ENCODE data around the gene COX6B1. TPM values are rescaled to one million over a fixed set of nuclear protein-coding genes. Genes with fewer than 3 reads are reported as not detected.

The COX6B1 gene
- total RNA-seq, 6 experiments from 2014 or later, result 375 to 463 (median 413) TPM

DNA sequence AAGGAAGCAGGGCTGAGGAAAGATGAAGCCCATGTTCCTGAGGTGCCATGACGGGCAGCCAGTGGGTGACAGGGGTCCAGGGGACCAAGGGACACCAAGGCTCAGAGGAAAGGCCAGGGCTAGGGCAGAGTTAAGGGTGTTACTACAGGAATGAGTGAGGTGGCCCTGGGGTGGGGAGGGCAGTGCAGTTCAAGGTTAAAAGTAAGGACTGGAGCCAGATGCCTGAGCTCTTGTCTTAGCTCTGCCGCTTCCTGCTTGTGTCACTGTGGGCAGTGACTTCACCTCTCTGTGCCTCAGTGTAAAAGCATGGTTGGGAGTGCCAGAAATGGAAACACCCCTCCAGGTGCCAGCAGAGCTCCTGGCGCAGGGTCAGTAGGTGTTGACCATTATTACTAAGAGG is 11.5 kb upstream of the COX6B1 start:
- DNase-seq, result no peak
- Mint-ChIP-seq H3K27ac (no peak overlapping the region), H3K27me3 (ENCODE audit: insufficient read depth) (0 out of 2 replicates have a peak, but pooled peaks cover 3% of the 10 kb centered on the region), H3K4me1 (ENCODE audit: low read depth) (peaks cover 7% of the 10 kb centered on the region), H3K9me3 (no peaks in the 10 kb centered on the region), H3K4me3 (no peak overlapping the region), H3K36me3 (ENCODE audit: low read depth) (peaks cover 28% of the 10 kb centered on the region)
- no peak for TF ChIP-seq CTCF (IDR thresholded peaks at IDR 0.05)

- TF ChIP-seq CTCF (IDR thresholded peaks at IDR 0.05), result no peak
- H3K36me3 Mint-ChIP-seq (ENCODE audit: low read depth), result peaks cover 23% of the 10 kb centered on the region
- peaks cover 7% of the 10 kb centered on the region; the same call in 1 of the 2 replicates for H3K4me1 Mint-ChIP-seq (ENCODE audit: low read depth)
- H3K27me3 Mint-ChIP-seq (ENCODE audit: insufficient read depth), result 0 out of 2 replicates have a peak, but pooled peaks cover 3% of the 10 kb centered on the region
- H3K9me3 Mint-ChIP-seq, result no peaks in the 10 kb centered on the region
- no peak overlapping the region for H3K4me3 Mint-ChIP-seq
- H3K27ac Mint-ChIP-seq, result no peak overlapping the region
- no peak for DNase-seq
Measured at GRCh38 chr19:35637165-35637564, 11.0 kb upstream of the COX6B1 start.

DNA sequence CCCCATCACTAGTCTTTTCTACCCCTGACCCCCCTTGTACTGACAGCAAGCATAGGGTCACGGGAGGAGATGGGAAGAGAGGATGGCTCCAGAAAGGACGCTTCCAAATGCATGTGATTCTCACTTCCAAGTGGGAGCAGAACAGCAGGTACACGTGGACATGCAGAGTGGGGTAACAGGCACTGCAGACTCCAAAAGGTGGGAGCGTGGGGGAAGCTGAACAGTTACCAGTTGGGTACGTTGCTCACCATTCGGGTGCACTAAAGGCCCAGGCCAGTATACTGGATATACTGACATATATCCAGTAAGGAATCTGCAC is 8.8 kb upstream of the COX6B1 start:
- Mint-ChIP-seq H3K36me3 (ENCODE audit: low read depth) (peaks cover 13% of the 10 kb centered on the region), H3K27me3 (ENCODE audit: insufficient read depth) (0 out of 2 replicates have a peak, but pooled peaks cover 3% of the 10 kb centered on the region), H3K4me3 (no peak overlapping the region)

GRCh38 chr19:35639863-35640262 is 8.3 kb upstream of the COX6B1 start:
- DNase-seq, result no peak
- Mint-ChIP-seq H3K36me3 (ENCODE audit: low read depth) (peaks cover 13% of the 10 kb centered on the region), H3K4me3 (no peak overlapping the region), H3K9me3 (no peaks in the 10 kb centered on the region), H3K27ac (no peak overlapping the region), H3K27me3 (ENCODE audit: insufficient read depth) (0 out of 2 replicates have a peak, but pooled peaks cover 3% of the 10 kb centered on the region), H3K4me1 (ENCODE audit: low read depth) (peaks cover 13% of the 10 kb centered on the region)
- TF ChIP-seq CTCF (IDR thresholded peaks at IDR 0.05), result no peak

More for the DNA sequence above, 8.8 kb upstream of the COX6B1 start:
- no peak for DNase-seq
- Mint-ChIP-seq H3K27ac (no peak overlapping the region), H3K9me3 (no peaks in the 10 kb centered on the region), H3K4me1 (ENCODE audit: low read depth) (peaks cover 7% of the 10 kb centered on the region; the same call in 1 of the 2 replicates)
- TF ChIP-seq CTCF (IDR thresholded peaks at IDR 0.05), result no peak

GRCh38 chr19:35641515-35642151 is 6.5 kb upstream of the COX6B1 start, which contains the start of gene ETV2:
ETV2 (plus strand) TSS chr19:35641745; CDS start chr19:35642461, 716 bp downstream.
- Mint-ChIP-seq H3K27me3 (ENCODE audit: insufficient read depth) (0 out of 2 replicates have a peak, but pooled peaks cover 3% of the 10 kb centered on the region), H3K4me3 (peak within 1 kb of the TSS; percentile 79), H3K4me1 (ENCODE audit: low read depth) (peaks cover 26% of the 10 kb centered on the region), H3K36me3 (ENCODE audit: low read depth) (peaks cover 7% of the 10 kb centered on the region; the same call in 1 of the 2 replicates), H3K9me3 (no peaks in the 10 kb centered on the region), H3K27ac (0 out of 2 replicates have a peak within 1 kb of the TSS, but pooled peaks have one; percentile 26)
- TF ChIP-seq CTCF (IDR thresholded peaks at IDR 0.05), result no peak
- no peak for DNase-seq
